Activated CD4-positive, alpha-beta T cell treated with anti-CD3 and anti-CD28 coated beads, Interleukin-2, Interleukin-4, amounts not matched to agents 100 ng/mL and 50 ng/mL, durations not matched to agents 16 hours and 8 hours (primary cell): ENCODE results near the gene ZNF408.

ENCODE experiments used
- DNase-seq: peaks from one replicate; pipeline ENCODE4 v3.0.0-alpha.2; 2020; ENCODE audit warnings: low spot score

ZNF408 gene

DNA sequence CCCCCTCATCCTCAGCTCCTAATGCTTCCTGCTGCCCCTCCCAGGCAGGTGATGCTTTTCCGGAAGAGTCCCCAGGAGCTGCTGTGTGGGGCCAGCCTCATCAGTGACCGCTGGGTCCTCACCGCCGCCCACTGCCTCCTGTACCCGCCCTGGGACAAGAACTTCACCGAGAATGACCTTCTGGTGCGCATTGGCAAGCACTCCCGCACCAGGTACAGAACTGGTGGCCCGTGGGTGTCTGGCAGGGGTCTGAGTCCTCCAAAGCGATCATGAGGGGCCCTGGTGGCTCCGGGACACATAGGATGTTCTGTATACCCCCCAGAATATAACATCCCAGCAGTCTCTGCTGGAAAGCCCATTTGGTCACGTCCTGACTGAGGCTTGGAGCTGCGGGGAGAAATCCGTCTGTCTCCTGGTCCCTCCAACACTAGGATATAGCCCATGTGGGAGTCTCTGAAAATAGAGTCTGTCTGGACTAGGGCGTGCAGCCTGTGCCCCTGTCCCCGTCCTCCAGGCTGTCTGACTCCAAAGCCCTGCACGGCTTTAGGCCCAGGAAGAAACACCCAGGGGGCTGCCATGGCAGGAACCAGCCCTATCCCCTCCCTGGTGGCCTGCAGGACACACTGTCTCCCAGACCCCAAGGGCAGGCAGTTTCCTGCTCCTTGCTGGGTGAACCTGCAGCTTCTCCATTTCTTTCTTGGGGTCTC is 27.3 kb downstream of the ZNF408 start:
- no peak for DNase-seq

- DNase-seq, result no peak
These were observed 27.8 kb downstream of the ZNF408 start for GRCh38 chr11:46728659-46729040.

- DNase-seq, result no peak
These were observed 28.5 kb downstream of the ZNF408 start for GRCh38 chr11:46729110-46730027.

GRCh38 chr11:46731545-46731944 is 30.7 kb downstream of the ZNF408 start:
- no peak for DNase-seq

GRCh38 chr11:46733234-46733633 is 32.4 kb downstream of the ZNF408 start:
- DNase-seq, result no peak

GRCh38 chr11:46736146-46736545 is 35.3 kb downstream of the ZNF408 start:
- DNase-seq, result no peak

GRCh38 chr11:46736615-46737014 is 35.8 kb downstream of the ZNF408 start:
- no peak for DNase-seq

DNA sequence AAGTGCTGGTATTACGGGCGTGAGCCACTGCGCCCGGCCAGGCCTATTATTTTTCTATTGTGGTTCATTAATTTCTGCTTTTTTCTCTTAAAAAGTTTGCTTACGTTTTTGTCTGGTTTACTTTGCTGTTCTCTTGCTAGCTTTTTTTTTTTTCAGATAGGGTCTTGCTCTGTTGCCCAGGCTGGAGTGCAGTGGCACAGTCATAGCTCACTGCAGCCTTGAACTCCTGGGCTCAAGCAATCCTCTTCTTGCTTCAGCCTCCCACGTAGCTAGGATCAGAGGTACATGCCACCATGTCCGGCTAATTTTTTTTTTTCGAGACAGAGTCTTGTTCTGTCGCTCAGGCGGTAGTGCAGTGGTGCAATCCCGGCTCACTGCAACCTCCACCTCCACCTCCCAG is 36.9 kb downstream of the ZNF408 start:
- DNase-seq, result no peak

- no peak for DNase-seq
These were observed 38.1 kb downstream of the ZNF408 start for GRCh38 chr11:46738887-46739286.

DNA sequence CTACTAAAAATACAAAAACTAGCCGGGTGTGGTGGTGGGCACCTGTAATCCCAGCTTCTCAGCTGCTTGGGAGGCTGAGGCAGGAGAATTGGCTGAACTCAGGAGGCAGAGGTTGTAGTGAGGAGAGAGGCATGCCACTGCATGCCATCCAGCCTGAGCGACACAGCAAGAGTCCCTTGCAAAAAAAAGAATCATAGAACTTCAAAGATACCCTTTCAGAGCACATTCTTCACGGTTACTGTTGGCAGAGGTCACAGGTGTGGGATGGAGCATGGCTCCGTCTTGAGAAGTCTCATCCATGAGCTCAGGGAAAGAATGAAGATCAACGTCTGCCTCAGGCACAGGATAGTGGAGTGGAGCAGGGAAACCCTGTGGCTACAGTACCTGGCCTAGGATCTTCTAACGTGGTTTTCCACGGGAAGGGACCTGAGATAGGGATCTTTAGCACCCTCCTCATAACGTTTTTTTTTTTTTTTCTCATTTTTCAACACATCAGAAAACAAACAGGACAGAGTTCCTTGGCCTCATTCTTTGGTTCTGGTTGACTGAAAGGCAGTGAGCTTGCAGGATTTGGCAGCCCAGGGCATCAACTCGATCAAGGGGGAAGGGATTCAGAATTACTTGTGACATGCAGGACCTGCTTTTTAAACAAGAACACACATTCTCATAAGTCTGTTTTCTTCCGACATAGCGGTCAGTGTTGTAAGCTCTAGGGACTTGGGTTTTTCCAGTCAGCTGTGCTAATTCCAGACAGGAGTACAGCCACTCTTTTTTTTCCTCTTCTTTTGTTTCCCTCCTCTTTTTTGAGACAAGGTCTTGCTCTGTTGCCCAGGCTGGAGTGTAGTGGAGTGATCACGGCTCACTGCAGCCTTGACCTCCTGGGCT is 41.0 kb downstream of the ZNF408 start:
- no peak for DNase-seq

DNA sequence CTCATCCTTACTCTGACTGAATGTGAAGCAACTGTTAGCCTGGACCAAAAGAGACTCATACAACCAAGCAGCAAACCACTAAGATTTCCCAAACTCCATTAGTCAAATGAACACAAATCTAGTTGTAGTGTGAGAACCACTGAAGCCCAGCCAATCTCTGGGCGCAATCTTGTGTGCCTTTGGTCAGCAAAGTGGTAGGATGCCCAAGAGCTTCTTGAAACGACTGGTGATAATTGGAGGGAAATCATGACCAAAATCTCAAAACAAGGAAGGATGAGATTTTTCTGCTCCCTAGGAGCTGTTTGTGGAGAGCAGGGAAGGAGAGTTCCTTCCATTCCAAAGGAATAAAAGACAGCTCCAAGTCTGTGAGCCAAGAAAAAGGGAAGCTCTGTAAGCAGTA is 42.2 kb downstream of the ZNF408 start:
- DNase-seq, result no peak

DNA sequence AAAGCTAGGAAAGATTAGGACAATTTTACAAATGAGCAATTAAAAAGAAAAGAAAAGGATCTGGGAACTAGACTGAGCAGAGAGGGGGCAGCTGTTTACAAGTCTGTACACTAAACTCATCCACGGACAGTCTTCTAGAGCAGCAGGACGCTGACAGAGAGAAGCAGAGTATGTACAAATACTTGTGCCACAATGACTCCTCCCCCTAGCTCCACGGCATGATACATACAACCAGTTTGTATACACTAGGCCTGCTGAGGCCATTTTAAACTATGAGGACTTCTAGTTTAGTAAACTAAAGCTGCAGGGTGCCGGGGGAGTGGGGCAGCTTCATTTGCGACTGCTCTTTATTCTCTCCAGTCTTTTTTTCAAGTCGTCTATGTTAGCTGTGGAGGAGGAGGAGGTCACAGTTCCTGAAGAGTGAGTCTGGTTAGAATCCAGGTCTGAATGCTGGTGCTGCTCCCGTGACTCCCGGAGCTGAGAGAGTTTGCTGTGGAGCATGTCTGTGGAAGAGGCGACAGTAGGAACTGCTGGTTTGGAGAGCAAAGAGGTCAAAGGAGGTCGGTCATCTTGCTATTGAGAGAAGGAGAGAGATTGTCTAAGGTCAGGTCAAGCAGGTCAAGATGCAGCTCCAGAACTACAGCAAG is 43.0 kb downstream of the ZNF408 start:
- DNase-seq, result no peak

- no peak for DNase-seq
These were observed 44.5 kb downstream of the ZNF408 start for GRCh38 chr11:46745328-46745727.

- DNase-seq, result no peak
These were observed 45.2 kb downstream of the ZNF408 start for GRCh38 chr11:46745995-46746394.

- no peak for DNase-seq
These were observed 46.3 kb downstream of the ZNF408 start for GRCh38 chr11:46747150-46747549.
